HG03139 (cell line): ENCODE data around the gene NUDT16L1.

Experiments
- ATAC-seq: cut with Tn5 transposase; IDR thresholded peaks from one replicate; pipeline ENCODE4 v1.9.1; 2021; ENCODE audit not compliant: unreplicated experiment

NUDT16L1 gene

DNA sequence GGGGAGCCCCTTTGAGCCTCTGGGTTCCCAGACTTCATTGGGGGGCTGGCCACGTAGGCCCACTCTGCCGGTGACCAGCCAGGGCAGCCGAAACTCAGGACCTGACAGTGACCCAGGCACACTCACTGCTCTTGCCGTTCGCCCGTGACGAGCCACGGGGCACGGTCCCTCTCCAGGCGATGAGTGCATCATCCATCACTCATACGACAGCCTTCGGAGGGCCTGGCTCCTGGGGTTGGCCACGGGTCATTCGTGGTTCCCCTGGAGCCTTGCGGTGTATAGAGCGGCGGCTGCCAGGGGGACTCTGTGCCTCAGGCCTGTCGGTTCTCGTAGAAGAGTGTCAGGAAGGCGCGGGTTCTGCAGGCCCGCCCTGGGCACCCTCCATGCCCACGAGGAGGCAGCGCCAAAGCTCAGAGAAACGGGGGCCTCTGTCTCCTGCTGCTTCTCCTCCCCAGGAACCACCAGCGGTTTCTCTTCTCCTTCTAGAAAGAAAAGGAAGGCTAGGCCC lies 11.2 kb upstream of the NUDT16L1 start:
- no peak for ATAC-seq

DNA sequence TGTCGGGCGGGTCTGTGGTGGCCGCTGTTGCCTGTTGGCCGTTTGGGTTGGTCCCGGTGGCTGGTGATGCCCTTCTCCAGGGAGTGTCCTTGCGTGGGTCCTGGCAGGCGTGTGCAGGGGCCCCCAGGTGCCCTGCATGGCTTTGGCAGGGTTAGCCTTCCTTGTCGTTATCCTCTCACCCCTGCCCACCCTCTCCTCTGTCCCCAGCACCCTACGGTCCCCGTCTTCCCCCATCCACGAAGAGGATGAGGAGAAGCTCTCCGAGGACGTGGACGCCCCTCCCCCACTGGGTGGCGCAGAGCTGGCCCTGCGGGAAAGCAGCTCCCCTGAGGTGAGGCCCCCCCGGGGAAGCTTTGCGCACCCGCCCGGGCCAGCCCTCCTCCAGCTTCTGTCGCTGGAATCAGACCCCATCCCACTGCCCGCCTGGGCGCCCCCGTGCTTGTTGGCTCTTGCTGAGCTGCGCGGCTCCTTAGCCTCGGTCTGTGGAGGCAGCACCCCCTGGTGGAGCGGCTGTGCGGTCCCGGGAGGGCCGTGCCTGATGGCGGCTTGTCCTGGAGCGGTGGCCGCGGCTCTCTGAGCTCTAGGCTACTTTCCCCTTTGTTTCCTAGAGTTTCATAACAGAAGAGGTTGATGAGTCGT lies 10.6 kb upstream of the NUDT16L1 start:
- ATAC-seq: no peak

DNA sequence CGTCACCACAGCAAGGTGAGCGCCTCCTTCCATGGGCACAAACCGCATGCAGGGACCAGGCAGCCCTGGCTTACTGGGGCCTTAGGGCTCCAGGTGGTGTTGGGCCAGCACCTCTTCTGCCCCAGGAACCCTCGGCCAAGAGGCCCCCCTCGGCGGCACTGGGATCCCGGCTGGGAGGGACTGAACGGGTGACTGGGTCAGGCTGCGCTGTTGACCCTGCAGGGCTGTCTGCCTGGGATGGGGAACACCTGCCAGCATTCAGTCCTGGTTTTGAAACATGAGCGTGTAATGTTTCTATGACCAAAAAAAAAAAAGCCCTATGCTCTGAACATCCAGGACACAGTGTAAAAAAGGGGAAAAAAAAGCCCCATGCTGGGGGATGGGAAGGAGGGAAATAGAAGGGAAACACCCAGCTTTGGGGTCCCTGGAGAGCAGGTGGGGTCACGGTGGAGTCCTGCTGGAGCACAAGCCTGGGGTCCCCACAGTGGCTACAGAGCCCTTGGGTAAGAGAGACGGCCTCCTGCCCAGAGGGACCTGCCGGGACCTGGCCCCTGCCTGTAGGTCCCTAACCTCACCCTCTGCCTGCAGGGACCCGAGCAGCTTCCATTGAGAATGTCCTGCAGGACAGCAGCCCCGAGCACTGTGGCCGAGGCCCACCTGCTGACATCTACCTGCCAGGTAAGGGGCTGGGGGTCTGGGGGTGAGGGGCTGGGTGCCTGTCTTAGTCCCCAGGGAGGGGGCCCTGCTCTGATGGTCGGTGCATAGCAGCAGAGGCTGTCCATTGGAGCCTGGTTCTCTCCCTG lies 9.9 kb upstream of the NUDT16L1 start:
- no peak for ATAC-seq

GRCh38 chr16:4684058-4684715 lies 9.2 kb upstream of the NUDT16L1 start:
- ATAC-seq: no peak

GRCh38 chr16:4684763-4685162 lies 8.6 kb upstream of the NUDT16L1 start:
- ATAC-seq: no peak

GRCh38 chr16:4685292-4685691 lies 8.1 kb upstream of the NUDT16L1 start:
- ATAC-seq: no peak

- ATAC-seq: no peak
These were observed 7.4 kb upstream of the NUDT16L1 start for GRCh38 chr16:4685776-4686496.

GRCh38 chr16:4686497-4687210 lies 6.7 kb upstream of the NUDT16L1 start:
- no peak for ATAC-seq

GRCh38 chr16:4687416-4687815 lies 5.9 kb upstream of the NUDT16L1 start:
- ATAC-seq: no peak

DNA sequence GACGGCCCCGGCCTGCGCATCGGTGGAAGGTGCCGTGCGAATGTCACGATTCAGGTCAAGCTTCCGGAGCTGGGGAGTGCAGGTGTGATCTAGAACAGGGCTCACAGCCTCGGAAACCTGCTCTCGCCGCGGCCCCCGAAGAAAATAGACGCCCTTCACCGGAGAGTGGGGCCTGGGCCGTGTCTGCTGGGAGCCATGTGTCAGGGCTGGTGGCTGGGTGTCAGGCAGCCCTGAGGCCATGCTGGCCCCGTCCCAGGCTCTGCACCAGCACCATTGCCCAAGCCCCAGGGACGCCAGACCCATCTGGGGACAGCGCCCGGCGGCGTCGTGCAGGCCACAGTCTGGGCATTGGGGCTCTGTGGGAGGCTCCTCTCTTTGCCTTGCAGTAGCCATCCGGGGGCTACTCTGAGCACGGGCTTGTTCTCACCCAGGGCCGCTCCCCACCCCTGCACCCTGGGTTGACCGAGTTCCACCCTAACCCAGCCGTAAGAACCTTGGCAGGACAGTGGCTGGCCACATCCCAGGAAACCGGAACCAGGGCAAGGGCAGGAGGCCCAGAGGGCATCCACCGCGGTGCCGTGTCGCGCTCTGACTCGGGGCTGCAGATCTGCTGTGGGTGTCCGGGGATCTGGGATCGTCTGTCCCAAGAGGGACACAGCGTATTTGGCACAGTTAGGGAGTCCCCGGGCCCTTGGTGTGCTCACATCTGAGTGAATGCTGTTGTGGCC lies 5.3 kb upstream of the NUDT16L1 start:
- ATAC-seq: no peak

DNA sequence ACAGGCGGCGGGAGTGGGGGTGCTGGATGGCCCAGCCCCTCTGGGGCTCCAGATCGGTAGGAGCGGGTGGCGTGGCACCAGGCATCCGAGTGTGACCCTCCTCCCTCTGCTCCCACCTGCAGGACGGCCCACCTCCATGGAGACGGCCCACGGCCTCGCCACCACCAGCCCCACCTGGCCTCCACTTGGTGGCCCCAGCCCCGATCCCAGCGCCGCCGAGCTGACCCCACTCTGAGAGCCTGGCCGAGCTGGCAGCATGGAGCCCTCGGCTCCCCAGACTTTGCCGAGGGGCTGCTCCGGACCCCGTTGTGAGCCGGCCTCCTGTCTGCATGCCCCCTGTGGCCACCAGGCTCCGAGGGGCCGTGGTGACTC lies 4.7 kb upstream of the NUDT16L1 start:
- no peak for ATAC-seq

GRCh38 chr16:4689091-4689671 lies 4.2 kb upstream of the NUDT16L1 start:
- ATAC-seq: no peak

DNA sequence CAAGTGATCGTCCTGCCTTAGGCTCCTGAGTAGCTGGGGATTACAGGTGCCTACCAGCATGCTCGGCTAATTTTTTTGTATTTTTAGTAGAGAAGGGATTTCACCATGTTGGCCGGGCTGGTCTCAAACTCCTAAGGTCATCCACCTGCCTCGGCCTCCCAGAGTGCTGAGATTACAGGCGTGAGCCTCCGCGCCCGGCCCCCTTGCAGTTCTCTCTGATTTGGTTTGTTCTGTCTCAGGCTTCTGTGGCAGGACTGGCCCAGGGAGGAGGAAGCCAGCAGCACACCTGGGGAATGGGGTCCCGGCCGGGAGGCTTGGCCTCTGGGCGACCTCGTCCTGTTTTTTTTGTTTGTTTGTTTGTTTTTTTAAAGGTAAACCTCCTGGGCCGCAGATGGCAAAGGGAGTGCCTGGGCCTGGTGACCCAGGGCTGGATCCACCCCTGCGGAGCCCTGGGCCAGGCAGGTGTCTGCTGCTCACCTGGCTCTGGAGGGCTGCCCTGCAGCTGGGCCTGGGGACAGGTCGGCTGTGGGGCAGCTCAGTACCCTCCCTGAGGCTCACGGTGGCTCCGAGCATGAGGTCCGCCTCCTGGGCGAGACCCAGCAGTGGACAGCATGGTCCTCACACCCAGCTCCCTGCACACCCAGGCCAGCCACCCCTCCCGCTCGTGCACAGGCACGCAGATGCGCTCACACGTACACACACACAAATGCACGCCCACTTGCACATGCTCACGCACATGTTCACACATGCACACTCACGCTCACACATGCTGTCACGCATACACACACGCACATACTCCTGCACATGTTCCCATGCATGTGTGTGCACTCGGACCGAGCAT lies 3.3 kb upstream of the NUDT16L1 start:
- ATAC-seq: no peak

GRCh38 chr16:4690946-4691665 lies 2.3 kb upstream of the NUDT16L1 start:
- ATAC-seq: no peak

DNA sequence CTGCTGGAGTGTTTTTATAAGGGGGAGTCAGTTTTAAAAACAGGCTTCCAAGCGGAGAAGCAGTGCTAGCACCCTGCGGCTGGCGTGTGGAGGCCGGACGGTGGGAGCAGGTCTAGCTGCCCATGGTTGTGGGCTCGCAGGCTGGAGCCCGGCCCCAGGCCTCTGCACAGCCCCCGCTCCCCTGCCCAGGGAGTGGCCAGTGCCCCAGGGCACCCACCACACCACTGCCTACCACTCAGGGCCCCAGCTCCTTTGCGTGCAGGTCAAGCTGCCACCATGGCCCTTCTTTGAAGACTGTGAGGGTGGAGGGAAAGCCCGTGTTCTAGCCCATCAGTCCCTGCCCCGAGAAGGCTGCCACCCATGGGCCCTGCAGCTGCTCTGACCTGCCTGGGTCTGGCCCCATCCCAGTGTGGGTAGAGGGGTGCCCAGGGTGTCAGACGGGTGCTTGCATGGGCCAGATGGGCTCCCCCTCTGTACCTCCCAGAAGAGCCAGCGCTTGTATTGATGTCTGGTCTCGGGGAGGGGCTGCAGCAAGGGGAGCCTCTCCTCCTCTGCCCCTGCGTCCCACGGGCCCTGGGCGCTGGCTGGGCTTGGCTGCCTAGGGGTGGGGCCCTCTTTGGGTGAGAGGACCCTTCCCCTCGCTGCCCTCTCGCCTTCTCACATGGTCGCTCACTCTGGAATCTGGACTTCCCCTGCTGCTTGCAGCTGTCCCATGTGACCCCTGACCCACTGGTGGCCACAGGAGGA lies 1.5 kb upstream of the NUDT16L1 start:
- ATAC-seq: no peak

DNA sequence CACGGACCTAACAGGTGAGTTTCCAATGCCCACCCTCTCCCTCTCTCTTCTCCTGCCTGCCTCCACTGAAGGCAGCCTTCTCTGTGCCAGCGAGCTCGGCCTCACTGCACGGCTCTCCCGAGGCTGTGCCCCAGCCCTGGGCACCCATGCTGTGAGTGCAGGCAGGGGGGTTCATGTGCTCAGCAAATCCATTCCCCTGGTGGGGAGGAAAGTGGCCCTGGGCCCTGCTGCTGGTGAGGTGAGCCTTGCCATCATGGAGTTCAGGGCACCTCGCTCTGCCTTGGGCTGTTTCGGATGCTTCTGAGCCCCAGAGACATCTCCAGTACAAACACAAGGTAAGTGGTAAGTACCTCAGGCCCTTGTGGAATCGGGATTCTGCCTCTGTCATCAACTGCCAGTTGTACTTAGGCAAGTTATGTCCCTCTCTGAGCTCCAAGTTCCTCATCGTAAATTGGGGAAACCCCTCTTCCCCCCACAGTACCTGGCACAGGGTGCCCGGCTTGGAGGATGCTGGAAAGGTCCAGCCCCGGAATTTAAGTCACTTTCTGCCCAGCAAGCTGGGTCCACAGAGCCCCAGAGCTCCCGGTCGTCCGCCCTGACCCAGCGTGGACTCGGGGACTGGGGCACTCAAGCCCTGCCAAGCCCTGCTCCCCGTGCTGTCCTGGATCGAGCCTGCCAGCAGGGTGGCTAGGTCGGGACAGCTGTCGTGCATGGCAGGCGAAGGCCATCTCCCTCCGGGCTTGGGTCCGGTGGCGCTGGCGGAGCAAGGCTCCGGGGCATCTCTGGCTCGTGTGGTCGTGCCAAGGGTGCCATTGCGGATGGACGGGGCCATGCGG lies 684 bp upstream of the NUDT16L1 start:
- ATAC-seq: peak; percentile 0
